CMK (cell line): ENCODE data around the gene GRIN2C.

Experiments used
- DNase-seq: peaks from one replicate; pipeline ENCODE4 v3.0.0-alpha.2; 2010; ENCODE audit warnings: low read depth

Gene GRIN2C

DNA sequence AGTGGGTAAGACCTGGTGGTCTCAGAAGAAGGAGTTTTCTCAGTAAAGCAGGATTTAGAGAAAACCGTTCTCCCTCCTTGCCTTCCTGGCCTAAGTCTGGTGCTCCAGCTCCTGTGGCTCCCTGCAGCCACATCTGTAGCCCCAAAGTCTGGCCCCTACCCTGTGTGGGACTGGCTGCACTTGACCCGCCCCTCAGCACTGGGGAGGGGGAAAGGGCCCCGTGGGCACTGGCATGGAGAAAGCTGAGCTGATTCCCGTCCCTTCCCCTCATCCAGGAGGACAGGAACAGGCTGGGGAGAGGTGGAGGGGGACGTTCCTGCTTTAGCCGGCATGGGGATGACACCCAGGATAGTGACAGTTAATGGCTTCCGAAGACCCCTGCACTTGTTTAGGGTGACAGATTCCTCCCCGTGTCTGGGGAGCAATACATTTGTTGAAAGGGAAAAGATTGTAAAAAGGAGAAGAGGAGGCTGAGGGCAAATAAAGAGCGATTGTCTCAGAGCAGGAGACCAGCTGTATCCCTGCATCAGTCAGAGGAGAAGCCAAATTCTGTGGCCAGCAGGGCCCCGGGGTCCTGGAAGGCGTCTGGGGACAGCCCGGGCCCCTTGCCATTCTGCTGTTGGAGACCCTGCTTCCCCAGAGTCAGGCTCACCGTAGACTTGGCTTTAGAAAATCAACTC lies 37.9 kb downstream of the GRIN2C start:
- DNase-seq, result no peak

DNA sequence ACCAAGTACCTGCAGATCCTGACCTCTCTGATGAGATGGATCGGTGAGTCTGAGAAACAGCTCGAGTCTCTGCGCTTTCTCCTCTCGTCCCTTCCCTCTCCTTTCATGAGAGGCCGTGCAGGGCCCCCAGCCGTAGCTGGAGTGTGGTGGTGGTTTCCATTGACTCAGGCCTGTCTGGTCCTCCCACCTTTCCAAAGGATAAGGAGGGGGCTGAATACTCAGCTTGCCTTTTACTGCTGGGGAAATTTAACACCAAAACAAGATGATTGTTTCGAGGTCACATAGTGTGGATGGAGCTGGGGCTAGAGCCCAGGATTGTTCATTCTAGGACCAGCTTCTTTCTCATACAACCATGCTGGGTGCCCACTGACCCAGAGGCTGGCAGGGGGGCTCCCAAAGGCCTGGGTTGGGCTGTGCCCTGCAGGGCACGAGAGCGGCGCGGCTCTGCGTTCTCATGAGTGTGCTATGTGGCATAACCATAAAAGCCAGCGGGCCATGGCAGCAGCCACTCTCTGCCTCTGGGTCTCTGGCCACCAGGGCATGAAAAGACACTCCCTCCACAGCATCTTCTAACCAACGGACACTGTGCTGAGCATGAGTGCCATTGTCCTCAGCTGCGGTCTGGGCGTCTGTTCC lies 39.8 kb downstream of the GRIN2C start:
- no peak for DNase-seq

DNA sequence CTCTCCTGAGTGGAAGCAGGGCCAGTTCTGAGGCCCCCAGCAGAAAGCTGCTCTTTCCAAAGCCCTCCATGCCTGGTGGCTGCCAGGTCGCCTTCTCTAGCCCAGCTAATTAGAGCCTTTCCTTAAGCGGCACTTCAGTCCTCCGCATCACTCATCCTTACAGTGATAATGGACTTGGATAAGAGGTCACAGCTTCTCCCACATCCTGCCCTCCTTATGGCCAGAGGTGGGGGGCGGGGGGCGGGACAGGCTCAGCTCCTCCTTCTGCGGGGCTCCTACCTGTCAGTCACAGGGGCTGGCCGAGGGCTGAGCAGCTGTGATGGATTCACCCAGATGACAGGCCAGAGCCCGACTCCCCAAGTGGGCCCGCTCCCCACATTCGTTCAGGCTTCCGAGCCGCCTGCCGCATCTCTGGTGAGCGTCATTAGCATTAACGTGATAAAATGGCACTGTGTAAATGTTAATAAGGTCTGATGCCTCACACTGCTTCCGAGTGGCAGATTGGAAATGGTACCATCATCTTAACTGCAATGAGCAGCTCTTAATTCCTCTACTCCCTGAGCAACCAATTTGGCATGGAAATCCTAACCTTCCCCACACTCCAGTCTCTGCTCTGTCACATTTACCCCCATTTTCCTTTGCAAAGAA lies 41.3 kb downstream of the GRIN2C start:
- DNase-seq, result no peak

DNA sequence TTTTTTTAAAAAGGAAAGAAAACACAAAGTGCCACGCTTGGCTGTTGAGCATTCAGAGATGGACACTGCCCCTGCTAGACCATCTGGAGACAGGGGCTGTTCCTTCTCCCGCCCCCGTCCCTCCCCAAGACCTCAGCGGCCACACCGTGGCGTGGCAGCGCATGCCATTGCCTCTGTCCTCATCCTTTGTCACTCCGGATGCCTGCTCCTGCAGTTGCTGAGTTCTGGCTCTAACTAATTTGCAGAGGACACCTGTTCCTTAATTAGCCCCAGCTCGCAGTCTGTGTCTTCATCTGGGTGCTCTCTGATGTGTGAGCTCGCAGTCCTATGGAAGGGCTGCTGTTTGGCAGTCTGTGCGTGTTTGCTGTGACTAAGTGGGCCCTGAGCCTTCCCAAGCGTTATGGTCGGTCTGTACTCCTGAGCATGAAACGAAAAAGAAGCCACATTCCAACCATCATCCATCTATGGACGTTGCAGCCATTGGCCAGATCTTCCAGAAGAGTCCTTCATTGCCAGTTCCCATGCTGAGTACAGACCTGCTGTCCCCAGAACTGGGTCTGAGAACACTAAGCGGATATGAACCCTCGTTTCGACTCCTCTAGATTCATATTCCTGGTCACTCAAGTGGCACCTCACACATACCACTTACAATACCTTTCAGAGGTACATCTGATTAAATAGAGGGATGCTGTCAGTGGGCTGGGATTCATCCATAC lies 42.6 kb downstream of the GRIN2C start:
- DNase-seq, result no peak

DNA sequence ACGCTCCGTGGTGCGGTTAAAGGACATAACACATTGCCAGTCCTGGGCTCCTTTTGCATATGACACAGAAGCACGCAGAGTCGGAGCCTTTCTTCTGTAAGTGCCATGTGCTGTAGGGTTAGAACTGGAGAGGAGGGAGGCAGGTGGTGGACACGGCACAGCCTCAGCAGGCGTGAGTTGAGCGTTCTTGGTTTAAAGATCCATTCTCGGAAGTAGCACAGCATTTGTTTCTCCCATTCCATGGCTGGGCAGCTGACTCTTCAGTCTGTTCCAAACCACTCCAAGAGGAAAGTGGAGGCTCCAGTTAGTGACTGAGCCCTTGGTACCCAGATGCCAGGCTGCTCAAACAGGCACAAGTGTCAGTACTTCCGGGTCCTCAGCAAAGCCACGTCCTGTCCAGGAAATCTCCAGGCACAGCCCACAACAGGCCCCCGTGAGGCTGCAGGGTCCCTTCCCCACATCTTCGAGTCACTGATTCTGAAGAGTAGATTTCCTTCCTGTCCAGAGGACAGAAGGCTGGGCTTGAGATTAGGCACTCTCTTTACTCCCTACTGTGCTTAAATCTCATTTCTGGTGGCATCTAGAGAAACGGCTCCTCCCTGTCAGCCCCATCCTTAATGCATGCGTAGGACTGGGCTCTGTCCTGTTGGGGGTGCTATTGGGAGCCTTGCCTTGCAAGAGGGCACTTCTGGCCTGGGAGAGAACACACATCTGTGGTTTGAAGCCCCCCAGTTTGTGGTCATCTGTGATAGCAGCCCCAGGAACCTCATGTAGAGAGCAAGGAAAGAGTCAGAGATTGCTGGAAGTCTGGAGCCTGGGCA lies 43.9 kb downstream of the GRIN2C start:
- DNase-seq, result peak; percentile 78

DNA sequence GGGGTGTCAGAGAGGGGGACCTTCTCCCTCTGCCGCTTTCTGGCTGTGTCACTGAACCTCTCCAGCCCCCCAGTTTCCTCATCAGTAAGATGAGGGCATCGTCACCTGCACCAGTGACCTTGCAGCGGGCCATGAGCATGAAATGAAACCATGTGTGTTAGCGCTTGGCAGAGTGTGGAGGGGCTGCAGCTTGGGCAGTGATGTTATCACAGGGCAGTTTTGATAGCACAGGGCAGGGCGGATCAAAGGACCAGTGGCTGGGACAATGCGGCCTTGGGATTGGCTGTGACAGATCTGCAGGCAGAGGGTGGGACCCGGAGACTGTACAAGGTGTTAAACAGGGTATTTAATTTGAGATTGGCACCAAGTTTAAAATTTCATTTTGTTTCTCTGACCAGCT lies 44.6 kb downstream of the GRIN2C start:
- DNase-seq, result no peak

DNA sequence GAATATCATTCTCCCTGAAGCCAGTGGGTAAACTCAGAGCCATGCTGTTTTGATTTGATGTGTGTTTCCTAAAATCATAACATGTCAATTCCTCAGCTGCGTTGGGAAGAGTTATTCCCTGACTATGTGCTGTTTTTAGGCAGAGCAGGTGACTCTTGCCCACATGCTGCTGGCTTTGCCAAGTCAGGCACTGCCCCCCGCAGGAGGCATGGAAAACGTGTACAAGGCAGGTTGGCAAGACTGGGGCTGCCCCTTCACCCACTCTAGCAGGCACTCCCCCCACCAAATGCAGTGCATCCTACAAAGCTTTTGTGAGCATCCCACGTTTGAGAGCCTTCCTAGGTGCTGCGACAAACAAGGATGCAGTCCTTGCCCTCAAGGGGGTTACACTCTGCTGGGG lies 45.2 kb downstream of the GRIN2C start:
- DNase-seq, result no peak

DNA sequence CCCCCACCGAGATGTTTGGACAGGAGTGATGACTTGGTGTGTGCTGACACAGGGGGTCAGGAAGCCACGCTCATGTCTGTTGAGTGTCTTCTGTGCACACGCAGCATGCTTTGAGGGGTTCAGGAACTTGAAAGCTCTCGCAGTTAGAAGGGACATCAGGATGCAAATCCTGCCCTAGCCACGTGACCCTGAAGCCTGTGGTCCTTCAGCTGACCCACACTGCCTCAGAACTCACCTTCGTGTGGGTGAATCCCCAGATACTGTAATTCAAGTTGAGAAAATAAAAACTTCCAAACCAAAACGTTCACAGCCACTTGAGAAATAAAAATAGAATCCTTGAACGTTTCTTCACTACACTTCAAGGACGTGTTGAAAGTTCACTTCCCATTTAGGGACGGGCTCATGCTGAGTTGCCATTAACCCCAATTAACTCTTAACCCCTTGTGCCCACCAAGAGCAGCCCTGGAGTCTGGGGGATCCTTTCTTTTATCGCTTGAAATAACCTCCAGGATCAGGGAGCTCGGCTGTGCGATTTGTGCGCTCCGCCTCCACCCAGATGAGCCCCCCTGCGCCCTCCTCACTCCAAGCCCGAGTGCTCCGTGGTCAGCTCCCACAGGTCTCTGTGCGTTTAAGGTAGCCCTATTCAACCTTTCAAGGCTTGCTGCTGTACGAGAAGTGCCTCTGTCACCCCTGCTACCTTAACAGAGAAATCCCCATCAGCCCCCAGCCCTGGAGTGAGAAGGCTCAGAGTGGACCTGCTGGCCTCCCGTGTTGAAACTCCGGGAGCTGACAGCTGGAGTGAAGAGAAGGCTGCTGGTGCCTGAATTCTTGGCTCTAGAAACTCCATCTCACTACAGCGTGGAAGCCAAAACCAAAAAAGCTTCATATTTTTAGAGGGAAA lies 47.3 kb downstream of the GRIN2C start:
- DNase-seq, result no peak

DNA sequence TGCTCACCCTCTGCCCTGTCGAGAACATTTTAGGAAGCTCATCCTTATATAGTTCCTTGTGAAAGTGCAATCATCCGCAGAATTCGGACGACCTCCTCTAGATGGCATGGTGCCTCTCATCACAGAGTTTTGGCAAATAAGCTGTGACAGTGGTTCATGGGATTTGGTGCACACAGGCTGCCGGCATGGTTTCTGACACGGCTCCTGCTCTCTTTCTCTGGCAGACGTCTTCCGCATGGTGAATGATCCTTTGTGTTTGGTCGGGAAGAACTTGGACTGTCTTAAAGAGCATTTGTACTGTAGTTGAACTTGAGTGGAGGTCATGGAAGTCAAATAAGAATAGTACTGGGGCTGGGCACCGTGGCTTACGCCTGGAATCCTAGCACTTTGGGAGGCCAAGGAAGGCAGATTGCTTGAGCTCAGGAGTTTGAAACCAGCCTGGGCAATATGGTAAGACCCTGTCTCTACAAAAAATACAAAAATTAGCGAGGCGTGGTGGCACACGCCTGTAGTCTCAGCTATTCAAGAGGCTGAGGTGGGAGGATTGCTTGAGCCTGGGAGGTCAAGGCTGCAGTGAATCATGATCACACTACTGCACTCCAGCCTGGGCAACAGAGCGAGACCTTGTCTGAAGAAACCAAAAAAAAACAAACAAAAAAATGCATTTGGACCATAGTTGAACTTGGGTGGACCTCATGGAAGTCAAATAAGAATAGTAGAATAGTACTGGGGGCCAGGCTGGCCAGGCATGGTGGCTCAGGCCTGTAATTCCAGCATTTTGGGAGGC lies 48.8 kb downstream of the GRIN2C start:
- DNase-seq, result no peak

DNA sequence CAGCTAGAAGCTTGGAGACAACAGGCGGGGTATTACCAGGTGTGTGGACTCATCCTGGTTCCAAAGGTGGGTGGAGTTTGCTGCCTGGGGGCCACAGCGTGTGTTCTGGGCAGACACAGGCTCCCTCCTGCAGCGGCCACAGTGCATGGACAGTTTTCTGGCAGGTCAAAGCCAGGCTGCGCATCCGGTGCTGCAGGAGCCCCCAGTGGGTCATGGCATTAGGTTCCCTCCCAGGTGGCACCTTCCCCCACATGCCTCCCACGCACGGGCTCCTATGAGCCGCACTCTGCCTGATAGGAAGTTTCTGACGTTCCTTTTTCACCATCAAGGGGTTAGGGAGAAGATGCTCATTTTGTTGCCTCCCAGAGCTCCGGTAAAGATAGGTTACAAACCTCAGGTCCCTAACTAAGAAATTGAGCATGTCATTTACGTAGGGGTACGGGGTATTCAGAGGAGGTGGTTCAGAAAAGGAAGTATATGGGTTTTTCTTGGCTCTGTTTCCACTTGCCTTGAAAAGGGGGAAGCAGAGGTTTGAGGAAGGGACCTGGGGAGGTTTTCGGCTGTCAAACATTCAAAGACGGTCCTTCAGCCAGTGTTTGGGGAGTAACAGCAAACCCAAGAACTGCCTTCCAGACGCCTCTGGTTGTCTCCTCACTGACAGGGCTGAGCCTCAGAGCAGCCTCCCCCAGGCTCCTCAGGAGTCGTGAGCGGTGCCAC lies 50.8 kb downstream of the GRIN2C start:
- DNase-seq, result no peak

DNA sequence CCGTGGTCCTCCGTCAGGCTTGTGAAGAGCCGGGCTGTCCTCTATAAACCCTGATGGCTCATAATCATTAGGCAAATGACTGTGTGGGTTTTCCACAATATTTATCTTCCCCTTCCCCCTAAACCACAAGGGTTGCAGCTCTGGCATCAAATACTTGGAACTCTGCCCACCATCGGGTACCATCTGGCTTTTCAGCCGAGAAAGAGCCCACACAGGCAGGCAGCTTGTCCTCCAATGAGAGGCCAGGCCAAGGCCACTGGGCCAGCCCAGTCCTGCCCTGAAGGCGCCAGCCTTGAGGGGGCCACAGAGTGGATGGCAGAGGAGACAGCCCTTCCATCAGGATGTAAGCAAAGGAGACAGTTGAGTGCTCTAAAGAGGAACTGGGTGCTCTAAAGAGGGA lies 51.8 kb downstream of the GRIN2C start:
- DNase-seq, result no peak

DNA sequence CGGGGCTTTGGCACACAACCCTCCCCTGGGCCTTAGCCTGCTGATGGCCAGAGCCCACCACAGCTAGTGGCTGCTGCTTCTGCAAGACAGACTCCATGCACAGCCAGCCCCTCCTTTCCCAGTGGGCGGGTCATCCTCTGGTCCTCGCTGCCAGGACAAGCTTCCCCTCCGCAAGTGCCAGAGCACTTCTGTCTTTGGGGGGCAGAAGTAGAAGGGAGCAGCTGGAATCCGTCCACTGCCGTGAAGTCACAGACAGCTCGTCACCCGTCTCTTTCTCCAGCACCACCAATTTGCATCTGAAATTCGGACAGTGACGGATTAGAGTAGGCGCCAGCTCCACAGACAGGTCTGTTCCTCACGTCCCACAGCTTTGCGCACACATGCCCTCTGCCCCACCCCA lies 52.2 kb downstream of the GRIN2C start:
- no peak for DNase-seq

DNA sequence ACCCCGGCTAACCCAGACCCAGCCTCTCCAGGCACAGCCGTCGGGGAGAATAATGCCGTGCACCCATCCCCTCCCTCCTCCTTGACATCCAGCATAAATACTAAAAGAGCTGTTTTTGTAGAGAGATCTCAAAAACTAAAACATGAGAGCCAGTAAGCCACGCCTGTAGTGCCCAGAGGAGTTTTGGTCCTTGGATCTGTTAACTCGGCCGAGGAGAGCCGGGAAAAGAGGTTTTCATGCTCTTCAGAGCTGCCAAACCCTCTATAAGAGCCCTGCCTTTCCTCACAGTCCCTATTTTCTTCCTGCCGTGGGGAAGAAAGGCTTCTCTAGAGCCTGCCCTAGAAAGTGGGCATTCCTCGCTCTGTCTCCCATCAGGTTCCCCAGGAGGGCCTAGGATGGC lies 53.4 kb downstream of the GRIN2C start:
- no peak for DNase-seq

DNA sequence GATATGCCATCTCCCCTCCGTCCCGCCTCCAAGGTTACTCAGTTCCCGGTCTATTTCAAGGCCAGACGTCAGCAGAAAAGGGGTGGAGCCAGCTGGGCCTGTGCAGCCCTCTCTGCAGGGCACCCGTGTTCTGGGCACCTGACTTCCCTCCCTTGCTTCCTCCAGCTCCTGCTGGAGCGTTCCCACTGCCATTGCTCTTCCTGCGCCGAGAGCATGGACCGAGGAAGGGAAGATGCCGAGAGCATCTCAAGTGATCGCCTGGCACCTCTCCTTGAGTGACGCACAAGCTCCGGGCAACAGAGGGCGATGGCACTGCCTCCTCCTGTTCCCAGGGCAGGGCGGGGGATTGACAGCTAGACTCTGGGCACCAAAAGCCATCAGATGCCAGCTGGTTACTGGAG lies 54.1 kb downstream of the GRIN2C start:
- DNase-seq, result no peak

DNA sequence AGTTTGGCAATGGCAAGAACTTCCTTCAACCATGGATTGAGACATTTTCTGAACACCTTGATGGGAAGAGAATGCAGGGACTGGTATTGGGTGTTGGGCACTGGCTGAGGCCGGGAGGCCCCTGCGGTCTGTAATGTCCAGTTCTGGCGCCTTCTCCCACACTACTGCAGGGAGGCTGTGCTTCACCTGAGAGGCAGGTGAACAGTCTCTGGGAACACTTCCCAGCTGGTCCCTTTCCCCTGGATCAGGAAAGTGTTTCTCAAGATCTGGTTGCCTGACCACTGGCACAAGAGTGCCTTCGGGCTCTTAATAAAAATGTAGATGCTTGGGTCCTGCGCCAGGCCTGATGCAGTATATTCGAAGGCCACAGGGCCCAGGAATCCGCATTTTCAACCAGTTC lies 55.0 kb downstream of the GRIN2C start:
- no peak for DNase-seq

DNA sequence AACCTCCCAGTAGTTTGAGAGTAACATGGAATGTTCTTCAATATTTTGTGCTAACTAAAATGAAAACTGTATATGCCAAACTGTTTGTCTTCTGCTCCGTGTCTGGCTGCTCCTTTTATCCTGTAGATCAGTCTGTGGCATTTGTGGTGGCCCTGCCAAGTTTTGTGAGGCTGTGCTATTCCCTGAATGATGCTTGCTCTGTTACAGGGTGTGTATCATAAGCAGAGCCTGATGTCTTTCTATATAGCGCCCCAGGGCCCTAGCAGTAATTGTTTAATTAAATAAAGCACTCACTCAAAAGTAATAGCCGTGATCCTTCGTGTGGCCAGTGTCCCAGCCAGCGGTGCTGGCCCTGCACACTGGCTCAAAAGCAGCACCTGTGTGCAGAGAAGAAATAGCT lies 55.7 kb downstream of the GRIN2C start:
- no peak for DNase-seq

DNA sequence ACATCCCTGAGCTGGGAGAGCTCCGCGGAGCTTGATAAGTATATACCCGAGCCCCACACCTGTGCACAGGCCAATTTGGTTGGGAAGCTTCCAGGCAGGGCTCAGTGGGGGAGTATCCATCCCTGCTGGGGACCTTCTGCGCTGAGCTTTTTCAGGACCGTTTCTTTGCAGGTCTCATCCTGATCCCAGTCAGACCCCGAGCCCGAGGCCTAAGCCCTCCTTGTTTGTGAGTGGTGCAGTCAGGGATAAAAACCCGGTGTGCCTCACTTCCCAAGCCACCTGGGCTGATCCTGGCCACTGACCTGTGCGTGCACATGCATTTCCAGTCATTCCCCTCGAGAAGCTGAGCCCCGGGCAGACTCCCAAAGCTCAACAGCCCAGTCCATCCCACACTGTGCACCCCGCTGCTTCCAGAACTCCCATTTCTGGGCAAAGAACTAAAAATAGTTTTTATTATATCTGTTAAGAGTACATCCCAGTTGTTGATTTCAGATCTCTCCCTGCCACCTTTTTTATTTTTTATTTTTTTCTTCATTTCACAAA lies 56.2 kb downstream of the GRIN2C start:
- DNase-seq, result no peak

DNA sequence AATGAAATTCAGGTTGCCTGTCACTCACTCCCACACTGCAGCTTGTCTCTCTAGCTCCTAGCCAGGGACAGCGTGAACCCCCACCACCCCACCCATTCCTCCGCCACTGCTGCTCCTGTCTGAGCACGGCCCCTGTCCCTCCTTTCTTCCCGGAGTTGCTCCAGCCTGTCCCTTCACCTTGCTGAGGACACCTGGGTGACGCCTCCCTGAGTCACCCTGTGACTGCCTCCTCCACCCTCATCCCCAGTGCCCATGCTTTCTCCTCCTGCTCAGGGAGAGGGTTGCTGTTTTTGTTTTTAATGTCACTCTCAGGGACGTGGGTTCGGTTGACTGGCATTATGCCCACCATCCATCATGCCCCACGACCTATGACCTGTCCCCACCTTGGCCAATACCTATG lies 57.8 kb downstream of the GRIN2C start:
- no peak for DNase-seq

DNA sequence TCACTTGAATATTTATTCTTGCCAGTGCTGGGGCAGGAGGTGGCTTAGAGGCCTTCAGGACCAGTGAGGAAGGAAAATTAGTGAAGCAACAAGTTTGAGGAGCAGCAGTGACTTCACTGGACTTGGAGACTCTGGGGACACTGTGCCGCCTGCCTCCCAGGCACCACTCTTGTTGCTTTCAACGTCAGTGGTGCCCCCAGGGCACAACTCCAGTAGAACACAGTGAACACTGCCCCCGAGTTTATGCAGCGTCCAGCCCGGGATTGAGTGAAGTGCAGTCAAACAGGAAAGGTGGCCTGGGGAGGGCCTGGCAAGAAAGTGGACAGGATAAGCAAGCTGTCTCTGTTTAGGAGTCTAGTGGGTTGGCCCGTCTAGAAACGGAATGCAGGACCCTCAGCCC lies 59.2 kb downstream of the GRIN2C start:
- no peak for DNase-seq
